Activated T-helper 1 cell treated with anti-CD3 and anti-CD28 coated beads, Interleukin-12 subunit alpha, Interleukin-12 subunit beta, Interleukin-2, Interleukin-4 antibody, amounts not matched to agents 30 ng/mL and 10 ng/mL and 1 ng/mL, durations not matched to agents 14 hours and 24 hours and 36 hours (primary cell): ENCODE results near the gene DDX5. TPM values are rescaled to one million over a fixed set of nuclear protein-coding genes. Genes with fewer than 3 reads are reported as not detected.

Experiments
- DNase-seq: peaks from one replicate; pipeline ENCODE4 v3.0.0; 2021; ENCODE audit warnings: low spot score
- H3K27ac Mint-ChIP-seq: one replicate; pipeline ENCODE4 v1.8.0; 2021; ENCODE audit warnings: mild to moderate bottlenecking, mixed read lengths
- H3K27me3 Mint-ChIP-seq: one replicate; pipeline ENCODE4 v1.8.0; 2022; ENCODE audit warnings: mild to moderate bottlenecking, moderate library complexity, mixed read lengths; ENCODE audit not compliant: insufficient read depth
- H3K36me3 Mint-ChIP-seq: one replicate; pipeline ENCODE4 v1.8.0; 2021; ENCODE audit warnings: low read depth, mixed read lengths
- H3K4me1 Mint-ChIP-seq: one replicate; pipeline ENCODE4 v1.8.0; 2021; ENCODE audit warnings: low read depth, mixed read lengths
- H3K4me3 Mint-ChIP-seq: one replicate; pipeline ENCODE4 v1.8.0; 2021; ENCODE audit warnings: mild to moderate bottlenecking, moderate library complexity, mixed read lengths
- H3K9me3 Mint-ChIP-seq: one replicate; pipeline ENCODE4 v1.8.0; 2021; ENCODE audit warnings: mixed read lengths
- intact Hi-C: fragments of 100-400 bp; cut with micrococcal nuclease; formaldehyde crosslinking; loops from one replicate; pipeline ENCODE4 v1.15.1; 2024
- total RNA-seq: library from RNA; stranded (reverse); gene quantifications from 2 replicates; pipeline ENCODE4 v1.2.3, GENCODE V29; 2022

Gene DDX5
- total RNA-seq, 1 donor from 2014 or later: 926 TPM

DNA sequence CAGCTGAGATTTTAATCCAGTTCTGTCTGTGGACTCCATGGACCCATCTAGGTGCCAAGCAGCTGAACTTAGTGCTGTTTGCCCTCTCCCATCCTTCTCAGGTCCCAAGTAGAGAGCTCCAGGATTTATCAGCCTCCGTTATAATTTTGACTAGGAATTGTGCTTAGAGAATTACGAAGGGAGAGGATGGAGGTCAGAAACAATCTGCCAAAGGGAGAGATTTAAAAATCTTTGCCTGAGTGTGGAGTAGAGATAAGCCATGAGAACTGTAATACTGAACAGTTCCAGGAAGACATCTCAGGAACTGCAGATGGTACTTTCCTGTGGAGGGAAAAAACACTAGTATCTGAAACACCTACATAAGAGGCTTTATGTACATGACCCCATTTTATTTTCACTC, 27.7 kb upstream of the DDX5 start:
- no peak overlapping the region for H3K4me3 Mint-ChIP-seq
- no peak for DNase-seq
- peaks cover 14% of the 10 kb centered on the region for H3K4me1 Mint-ChIP-seq
- intact Hi-C loops: loop anchor here (5.0 kb wide), 1 partner anchor 69 kb away; no protein-coding TSS in a partner anchor
- H3K36me3 Mint-ChIP-seq: peaks cover 67% of the 10 kb centered on the region
- peak overlapping the region; percentile 36 for H3K27ac Mint-ChIP-seq
- no peaks in the 10 kb centered on the region for H3K27me3 Mint-ChIP-seq
- no peaks in the 10 kb centered on the region for H3K9me3 Mint-ChIP-seq

- Mint-ChIP-seq H3K27me3 (no peaks in the 10 kb centered on the region), H3K4me1 (peaks cover 14% of the 10 kb centered on the region), H3K9me3 (no peaks in the 10 kb centered on the region), H3K27ac (no peak overlapping the region), H3K36me3 (peaks cover 60% of the 10 kb centered on the region), H3K4me3 (no peak overlapping the region)
- DNase-seq: no peak
- intact Hi-C loops: loop anchor here (5.0 kb wide), 1 partner anchor 70 kb away; no protein-coding TSS in a partner anchor
Observed at GRCh38 chr17:64532409-64532808, 26.3 kb upstream of the DDX5 start.

- no peaks in the 10 kb centered on the region for H3K27me3 Mint-ChIP-seq
- H3K4me3 Mint-ChIP-seq: no peak overlapping the region
- H3K9me3 Mint-ChIP-seq: no peaks in the 10 kb centered on the region
- no peak for DNase-seq
- H3K36me3 Mint-ChIP-seq: peaks cover 59% of the 10 kb centered on the region
- H3K27ac Mint-ChIP-seq: no peak overlapping the region
- intact Hi-C loops: loop anchor here (5.0 kb wide), 1 partner anchor 70 kb away; no protein-coding TSS in a partner anchor
- peaks cover 14% of the 10 kb centered on the region for H3K4me1 Mint-ChIP-seq
Observed at GRCh38 chr17:64531955-64532371, 25.9 kb upstream of the DDX5 start.

- DNase-seq: no peak
- Mint-ChIP-seq H3K27ac (no peak overlapping the region), H3K27me3 (no peaks in the 10 kb centered on the region), H3K36me3 (peaks cover 60% of the 10 kb centered on the region), H3K9me3 (no peaks in the 10 kb centered on the region), H3K4me3 (no peak overlapping the region), H3K4me1 (peaks cover 13% of the 10 kb centered on the region)
- intact Hi-C loops: no loop called here
Observed at GRCh38 chr17:64529221-64529620, 23.1 kb upstream of the DDX5 start.

DNA sequence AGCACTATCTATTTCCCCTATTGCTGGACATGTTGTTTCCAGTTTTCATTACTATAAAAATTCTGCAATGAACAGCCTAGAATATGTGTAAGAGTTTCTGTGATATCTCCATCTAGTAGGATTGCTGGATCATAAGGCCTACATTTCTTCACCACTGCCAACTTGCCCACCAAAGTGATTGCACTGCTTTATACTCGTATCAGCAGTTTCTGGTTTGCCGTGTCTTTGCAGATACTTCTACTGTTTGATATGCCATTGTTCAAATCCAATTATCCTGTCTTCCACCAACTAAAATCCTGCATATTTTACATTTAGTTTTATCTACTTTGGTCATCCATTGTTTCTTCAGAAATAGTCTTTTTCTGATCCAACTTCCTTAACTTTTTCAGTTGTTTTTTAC, 21.8 kb upstream of the DDX5 start:
- DNase-seq: no peak
- Mint-ChIP-seq H3K4me3 (no peak overlapping the region), H3K9me3 (no peaks in the 10 kb centered on the region), H3K27ac (no peak overlapping the region), H3K27me3 (no peaks in the 10 kb centered on the region), H3K36me3 (peaks cover 56% of the 10 kb centered on the region), H3K4me1 (peaks cover under 1% of the 10 kb centered on the region)
- intact Hi-C loops: no loop called here

- DNase-seq: no peak
- no peaks in the 10 kb centered on the region for H3K9me3 Mint-ChIP-seq
- no peaks in the 10 kb centered on the region for H3K27me3 Mint-ChIP-seq
- H3K27ac Mint-ChIP-seq: no peak overlapping the region
- intact Hi-C loops: no loop called here
- peaks cover 22% of the 10 kb centered on the region for H3K36me3 Mint-ChIP-seq
- no peaks in the 10 kb centered on the region for H3K4me1 Mint-ChIP-seq
- H3K4me3 Mint-ChIP-seq: no peak overlapping the region
Observed at GRCh38 chr17:64520359-64520758, 14.3 kb upstream of the DDX5 start.

DNA sequence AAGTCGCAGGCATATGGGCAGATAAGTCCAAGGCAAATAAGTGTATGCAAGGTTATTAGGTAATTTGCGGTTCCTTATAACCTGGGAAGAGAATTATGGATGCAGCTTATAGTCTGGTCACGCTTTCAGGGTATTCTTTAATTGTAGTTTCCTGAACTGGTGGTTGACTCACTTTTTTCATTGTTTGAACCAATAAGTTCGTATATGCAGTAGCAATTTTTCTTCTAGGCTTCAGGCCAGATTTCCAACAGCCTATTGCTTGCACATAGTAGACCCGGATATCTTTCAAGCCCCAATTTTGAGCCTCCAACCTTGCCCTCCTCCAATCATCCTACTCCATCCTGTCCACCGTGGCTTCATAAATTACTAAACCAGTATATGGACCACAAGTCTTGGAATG, 13.5 kb upstream of the DDX5 start:
- no peak for DNase-seq
- intact Hi-C loops: no loop called here
- no peaks in the 10 kb centered on the region for H3K4me1 Mint-ChIP-seq
- no peaks in the 10 kb centered on the region for H3K9me3 Mint-ChIP-seq
- H3K36me3 Mint-ChIP-seq: peaks cover 25% of the 10 kb centered on the region
- H3K27ac Mint-ChIP-seq: no peak overlapping the region
- no peaks in the 10 kb centered on the region for H3K27me3 Mint-ChIP-seq
- H3K4me3 Mint-ChIP-seq: no peak overlapping the region

- no peak overlapping the region for H3K4me3 Mint-ChIP-seq
- intact Hi-C loops: no loop called here
- H3K36me3 Mint-ChIP-seq: peaks cover 30% of the 10 kb centered on the region
- DNase-seq: no peak
- no peak overlapping the region for H3K27ac Mint-ChIP-seq
- no peaks in the 10 kb centered on the region for H3K27me3 Mint-ChIP-seq
- no peaks in the 10 kb centered on the region for H3K4me1 Mint-ChIP-seq
- H3K9me3 Mint-ChIP-seq: no peaks in the 10 kb centered on the region
Observed at GRCh38 chr17:64515829-64516228, 9.7 kb upstream of the DDX5 start.

GRCh38 chr17:64515419-64515818, 9.3 kb upstream of the DDX5 start:
- Mint-ChIP-seq H3K27me3 (no peaks in the 10 kb centered on the region), H3K4me3 (no peak overlapping the region), H3K9me3 (no peaks in the 10 kb centered on the region), H3K27ac (no peak overlapping the region), H3K36me3 (peaks cover 33% of the 10 kb centered on the region), H3K4me1 (no peaks in the 10 kb centered on the region)
- DNase-seq: no peak
- intact Hi-C loops: no loop called here

DNA sequence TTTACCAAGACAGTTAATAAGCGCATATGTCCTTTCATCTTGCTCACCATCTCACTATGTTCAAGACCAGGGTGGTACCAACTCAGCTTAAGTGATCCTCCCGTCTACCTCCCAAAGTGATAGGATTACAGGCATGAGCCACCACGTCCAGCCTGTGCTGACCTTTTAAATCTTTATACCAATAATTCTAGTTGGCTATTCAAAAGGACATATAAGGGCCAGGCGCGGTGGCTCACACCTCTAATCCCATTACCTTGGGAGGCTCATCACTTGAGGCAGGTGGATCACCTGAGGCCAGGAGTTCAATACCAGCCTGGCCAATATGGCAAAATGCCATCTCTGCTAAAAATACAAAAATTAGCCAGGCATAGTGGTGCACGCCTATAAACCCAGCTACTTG, 3.1 kb upstream of the DDX5 start:
- Mint-ChIP-seq H3K36me3 (peaks cover 46% of the 10 kb centered on the region), H3K4me3 (peak overlapping the region; percentile 53), H3K9me3 (no peaks in the 10 kb centered on the region), H3K4me1 (peaks cover 26% of the 10 kb centered on the region), H3K27ac (no peak overlapping the region), H3K27me3 (no peaks in the 10 kb centered on the region)
- intact Hi-C loops: loop anchor here (5.0 kb wide), 3 partner anchors 362 to 682 kb away; partner anchors contain the start of genes FTSJ3, GNA13 and PSMC5
- DNase-seq: no peak

DNA sequence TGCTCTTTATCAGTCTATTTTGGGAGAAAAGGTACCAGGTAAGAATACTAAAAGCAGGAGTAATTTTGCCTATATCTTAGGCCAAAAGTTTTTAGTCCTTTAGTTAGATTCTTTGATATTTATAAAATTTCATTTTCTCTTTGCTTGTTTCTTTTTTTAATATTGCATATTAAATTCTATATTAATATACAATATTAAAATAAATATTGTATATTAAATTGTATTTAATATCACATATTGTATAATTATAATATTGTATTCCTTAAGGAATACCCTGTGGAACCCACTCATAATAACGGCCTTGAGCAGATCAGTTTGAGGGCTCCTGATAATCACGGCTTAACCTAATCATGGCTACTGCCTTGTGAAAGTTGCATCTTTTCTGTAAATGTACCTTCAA, 2.6 kb upstream of the DDX5 start:
- Mint-ChIP-seq H3K36me3 (peaks cover 49% of the 10 kb centered on the region), H3K4me1 (peaks cover 30% of the 10 kb centered on the region), H3K27me3 (no peaks in the 10 kb centered on the region), H3K9me3 (no peaks in the 10 kb centered on the region), H3K27ac (no peak overlapping the region), H3K4me3 (peak overlapping the region; percentile 97)
- intact Hi-C loops: loop anchor here (5.0 kb wide), 3 partner anchors 361 to 681 kb away; partner anchors contain the start of genes FTSJ3, GNA13 and PSMC5
- DNase-seq: no peak

- Mint-ChIP-seq H3K9me3 (no peaks in the 10 kb centered on the region), H3K4me1 (peaks cover 43% of the 10 kb centered on the region), H3K4me3 (peak overlapping the region; percentile 97), H3K27me3 (no peaks in the 10 kb centered on the region), H3K36me3 (peaks cover 56% of the 10 kb centered on the region), H3K27ac (peak overlapping the region; percentile 99)
- intact Hi-C loops: loop anchor here (1.0 to 5.0 kb wide), 12 partner anchors 15 to 807 kb away; partner anchors contain the start of genes CCDC47, FTSJ3, GNA13 and LIMD2
- peak; percentile 32 for DNase-seq
Observed at GRCh38 chr17:64507413-64507782, 1.3 kb upstream of the DDX5 start.

DNA sequence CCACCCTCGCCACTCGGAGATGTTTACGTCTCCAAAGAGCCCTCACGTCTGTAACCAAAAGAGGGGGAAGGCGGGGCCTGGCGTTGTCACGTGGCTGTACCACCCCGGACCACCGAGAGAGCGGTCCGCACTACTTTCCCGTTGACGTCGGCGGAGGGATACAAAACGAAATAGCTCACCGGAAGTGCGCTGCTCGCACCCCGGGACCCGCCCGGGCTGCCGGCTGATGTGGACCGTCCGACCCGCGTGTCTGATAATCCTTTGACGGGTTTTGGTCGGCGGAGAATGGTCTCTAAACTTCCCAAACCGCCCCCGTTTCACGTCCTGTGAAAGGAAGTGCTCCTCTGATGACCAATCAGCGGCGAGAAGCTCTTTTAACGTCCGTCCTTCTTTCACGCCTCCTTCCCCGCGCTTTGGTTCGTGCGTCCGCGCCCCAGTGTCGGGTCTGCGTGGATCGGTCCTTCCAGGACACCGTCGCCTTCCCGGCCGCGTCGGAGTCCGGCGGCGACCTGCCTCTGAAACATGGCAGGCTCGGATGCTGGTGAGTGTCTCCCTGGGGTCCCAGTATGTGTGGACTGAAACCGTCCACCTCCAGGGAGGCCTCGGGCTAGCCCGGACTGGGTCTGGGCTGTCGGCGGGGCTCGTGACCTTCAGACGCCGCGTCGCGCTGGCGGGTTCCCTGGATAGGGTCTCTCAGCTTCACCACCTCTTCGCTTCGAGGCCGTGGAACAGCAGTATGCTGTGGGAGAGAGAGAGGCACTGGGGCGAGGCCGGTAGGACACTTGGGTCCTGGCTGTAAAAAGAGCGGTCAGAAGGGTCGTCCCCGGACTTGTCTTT, 705 bp upstream of the DDX5 start, which contains the start of gene CEP95:
TSS of gene CEP95 (plus strand) at position 402 of the 837 bp plus-strand sequence. CDS start at position 523, 121 bp downstream.
- intact Hi-C loops: loop anchor here (1.0 to 5.0 kb wide), 19 partner anchors 9 to 806 kb away; partner anchors contain the start of genes CCDC47, ERN1, FTSJ3 and GNA13
- H3K27ac Mint-ChIP-seq: peak within 1 kb of the TSS; percentile 99
- peaks cover 49% of the 10 kb centered on the region for H3K4me1 Mint-ChIP-seq
- H3K9me3 Mint-ChIP-seq: no peaks in the 10 kb centered on the region
- peaks cover 59% of the 10 kb centered on the region for H3K36me3 Mint-ChIP-seq
- H3K27me3 Mint-ChIP-seq: no peaks in the 10 kb centered on the region
- peak; percentile 93 for DNase-seq
- H3K4me3 Mint-ChIP-seq: peak within 1 kb of the TSS; percentile 97
